GM18519 (cell line): Measurements from ENCODE around the gene DNAH11.
A peak's percentile ranks its signal among the peaks of the same experiment; 100 is the strongest.

Source experiments
- ATAC-seq: cut with Tn5 transposase; IDR thresholded peaks from one replicate; pipeline ENCODE4 v1.9.1; 2021; ENCODE audit warnings: mild to moderate bottlenecking, moderate library complexity; ENCODE audit not compliant: unreplicated experiment, low FRiP score

The DNAH11 gene

GRCh38 chr7:21547501-21547900, 4.7 kb downstream of the DNAH11 start:
- no peak for ATAC-seq

DNA sequence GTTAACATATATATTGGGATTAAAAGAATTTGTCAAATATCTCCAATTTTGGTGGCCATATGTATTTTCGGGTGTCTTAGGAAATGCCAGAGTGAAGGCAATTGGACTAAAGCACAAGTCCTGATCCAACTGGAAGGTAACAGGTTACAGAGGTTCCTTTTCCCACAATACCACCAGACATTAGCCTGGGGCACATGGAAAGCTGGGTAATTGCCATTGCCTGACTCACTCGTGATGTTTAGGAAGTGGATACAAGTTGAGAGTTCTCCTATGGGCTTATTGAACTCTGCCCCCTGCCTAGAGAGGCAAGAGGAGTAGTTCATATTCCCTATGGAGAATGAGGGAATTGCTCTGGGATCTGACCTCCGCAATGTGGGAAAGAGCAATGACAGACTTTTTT, 5.7 kb downstream of the DNAH11 start:
- ATAC-seq: no peak

DNA sequence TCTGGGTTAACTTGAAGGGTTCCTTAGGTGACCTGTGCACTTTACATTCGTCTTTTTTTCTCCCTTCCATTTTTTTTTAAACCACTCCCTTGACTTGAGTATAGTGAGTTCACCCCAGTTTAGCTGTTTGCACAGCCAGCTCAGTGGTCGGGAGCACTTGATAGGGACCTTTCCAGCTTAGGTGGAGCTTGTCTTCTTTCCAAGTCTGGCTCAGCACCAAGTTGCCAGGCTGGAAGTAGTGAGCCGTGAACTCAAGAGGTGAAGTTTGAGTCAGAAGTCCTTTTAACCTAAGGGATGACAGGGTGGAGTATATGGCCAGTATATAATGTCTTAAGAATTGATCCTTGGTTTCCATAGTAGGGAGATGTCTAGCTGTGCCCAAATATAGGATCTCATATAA, 7.2 kb downstream of the DNAH11 start:
- ATAC-seq: no peak

DNA sequence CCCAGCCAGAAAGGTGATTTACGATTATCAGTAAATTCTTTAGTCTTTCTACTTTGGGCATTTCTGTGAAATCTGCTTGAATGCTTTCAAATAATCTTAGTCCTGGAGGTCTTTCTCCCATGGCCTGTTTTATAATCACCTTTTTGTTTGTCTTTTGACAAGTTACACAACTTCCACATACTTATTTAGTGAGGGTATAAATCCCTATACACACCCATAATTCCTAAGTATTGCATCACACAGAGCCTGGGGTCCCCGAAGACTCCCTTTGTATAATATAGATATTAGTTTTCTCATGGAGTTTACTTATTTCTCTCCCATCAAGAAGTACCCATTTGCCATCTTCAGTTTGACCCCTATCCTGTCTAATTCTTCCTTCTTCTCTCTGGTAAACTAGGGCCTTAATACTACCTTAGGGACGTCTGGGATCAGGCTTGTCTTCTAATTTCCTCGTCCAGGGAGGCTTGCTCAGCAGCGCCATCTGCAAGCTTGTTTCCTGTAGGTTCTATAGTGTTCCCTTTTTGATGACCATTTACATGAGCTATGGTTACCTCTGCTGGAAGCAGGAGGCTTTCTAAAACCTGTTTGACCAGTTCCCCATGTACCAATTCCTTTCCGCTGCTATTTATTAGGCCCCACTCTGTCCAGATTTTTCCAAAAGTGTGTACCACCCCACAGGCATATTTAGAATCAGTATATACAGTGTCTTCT, 8.1 kb downstream of the DNAH11 start:
- ATAC-seq: no peak

DNA sequence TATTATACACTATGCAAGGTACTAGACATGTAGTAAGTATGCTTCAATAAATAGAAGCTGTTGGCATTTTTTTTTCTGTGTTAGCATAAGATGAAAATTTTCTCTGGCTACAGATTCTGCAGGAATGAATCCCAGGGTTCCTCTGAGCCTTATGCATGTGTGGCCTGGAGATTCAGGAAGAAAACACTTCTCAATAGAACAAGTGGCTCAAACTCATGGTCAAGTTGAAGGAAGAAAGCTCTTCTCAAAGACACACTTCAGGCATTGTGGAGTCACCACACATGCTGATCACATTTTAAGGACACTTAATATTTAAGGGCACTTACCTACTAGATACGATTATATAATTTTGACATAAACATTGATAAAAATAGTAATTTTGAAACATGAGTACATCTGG, 19.5 kb downstream of the DNAH11 start:
- no peak for ATAC-seq

DNA sequence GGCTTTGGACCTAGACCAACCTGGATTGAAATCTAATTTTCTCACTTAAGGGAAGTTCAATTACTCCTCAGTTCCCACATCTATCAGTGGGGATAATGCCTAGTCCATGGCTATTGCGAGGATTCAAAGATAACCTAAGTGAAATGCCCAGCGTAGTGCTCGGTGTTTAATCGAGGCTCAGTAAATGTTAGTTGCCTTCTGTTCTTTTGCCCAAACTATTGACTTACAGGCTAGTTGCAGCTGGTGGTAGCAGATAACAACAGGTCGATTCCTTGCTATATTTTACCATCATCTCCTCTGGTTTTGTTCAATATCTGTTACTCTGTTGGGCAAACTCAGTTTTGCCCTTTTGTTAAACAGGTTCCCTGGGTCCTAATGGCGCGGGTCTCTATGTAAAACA, 22.8 kb downstream of the DNAH11 start:
- ATAC-seq: no peak

- ATAC-seq: no peak
These were observed 23.3 kb downstream of the DNAH11 start for GRCh38 chr7:21566094-21566493.

DNA sequence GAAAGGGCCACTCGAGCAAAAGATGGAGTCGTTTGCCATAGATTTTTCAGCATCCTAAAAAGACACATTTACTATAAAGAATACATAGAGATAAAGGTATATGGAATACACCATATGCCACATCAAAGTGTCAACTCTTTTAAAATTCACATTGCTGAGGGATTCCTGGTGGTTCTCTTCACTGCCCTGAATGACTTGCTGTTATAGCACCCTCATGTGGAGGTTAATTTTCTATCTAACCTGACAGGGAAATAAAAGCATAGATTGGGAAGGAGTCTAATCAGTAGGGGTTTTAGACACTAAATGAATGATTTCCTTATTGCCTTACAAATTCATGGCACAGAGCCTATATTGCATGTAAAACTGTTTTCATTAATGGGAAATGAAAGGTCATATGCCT, 25.9 kb downstream of the DNAH11 start:
- ATAC-seq: no peak

DNA sequence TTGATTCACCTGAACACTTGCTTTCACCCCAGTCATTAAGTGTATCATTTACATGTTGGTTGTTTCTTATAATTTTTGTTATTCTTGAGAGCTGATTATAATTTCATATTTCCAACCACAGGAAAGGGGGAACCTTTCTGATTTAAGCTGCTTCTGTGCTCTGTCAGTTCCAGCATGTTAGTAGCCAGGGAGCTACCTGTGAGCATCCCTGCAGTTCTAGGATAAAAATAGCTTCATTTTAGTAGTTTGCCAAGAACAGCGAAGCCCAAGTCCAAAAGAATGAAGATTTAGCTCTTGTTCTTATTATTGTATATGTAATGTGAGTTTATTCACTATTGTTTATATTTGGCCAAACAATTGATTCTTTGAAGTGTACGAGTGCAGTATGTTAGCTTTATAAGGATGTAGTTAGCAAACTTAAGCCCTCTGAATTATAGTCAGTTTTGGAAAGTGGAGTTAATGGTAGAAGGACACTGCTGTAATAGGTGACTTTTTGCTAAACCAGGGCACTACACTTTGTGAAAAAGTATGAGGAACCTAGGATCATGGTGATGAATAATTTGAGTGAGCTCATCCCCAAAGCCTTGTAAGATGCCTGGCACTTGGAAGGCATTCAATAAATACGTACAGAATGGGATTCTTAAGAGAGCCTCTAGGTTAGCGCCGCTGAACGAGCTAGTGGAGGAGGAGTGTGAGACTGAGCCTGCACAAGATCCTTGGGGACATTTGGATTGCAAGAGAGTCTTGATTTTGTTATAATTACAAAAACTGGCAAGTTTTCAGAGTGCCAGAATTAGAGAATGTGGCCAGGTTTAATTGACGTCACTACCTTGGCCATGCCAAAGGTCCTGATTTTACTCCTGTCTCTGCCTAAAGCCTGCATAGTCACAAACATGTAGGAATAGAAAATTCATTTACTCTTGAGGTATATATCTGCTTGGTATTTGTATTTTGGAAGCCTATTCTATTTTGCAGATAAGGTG, 29.8 kb downstream of the DNAH11 start:
- no peak for ATAC-seq

GRCh38 chr7:21579341-21580072, 36.7 kb downstream of the DNAH11 start:
- ATAC-seq: peak; percentile 23

DNA sequence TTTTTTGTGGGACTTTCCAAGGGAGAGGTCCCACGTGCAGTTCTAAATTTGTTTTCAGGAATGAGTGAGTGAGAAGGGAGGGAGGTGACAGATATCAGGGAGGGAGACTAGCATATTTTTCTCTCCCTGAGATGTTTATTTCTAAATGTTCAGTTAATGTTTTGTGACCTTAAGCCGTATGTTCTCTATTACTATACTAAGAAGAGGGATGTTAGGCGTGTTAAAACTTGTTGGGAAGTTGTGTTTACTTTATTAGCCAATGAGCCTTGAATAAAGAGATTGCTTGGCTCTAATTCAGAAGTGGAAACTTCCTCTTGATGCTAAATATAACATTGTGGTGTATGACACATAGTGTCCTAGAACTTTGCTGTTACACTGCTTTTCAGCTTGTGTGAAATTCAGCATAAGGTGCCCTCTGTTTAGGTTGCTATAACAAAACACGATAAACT, 37.3 kb downstream of the DNAH11 start:
- peak; percentile 69 for ATAC-seq

- ATAC-seq: no peak
These were observed 42.4 kb downstream of the DNAH11 start for GRCh38 chr7:21585070-21585724.

DNA sequence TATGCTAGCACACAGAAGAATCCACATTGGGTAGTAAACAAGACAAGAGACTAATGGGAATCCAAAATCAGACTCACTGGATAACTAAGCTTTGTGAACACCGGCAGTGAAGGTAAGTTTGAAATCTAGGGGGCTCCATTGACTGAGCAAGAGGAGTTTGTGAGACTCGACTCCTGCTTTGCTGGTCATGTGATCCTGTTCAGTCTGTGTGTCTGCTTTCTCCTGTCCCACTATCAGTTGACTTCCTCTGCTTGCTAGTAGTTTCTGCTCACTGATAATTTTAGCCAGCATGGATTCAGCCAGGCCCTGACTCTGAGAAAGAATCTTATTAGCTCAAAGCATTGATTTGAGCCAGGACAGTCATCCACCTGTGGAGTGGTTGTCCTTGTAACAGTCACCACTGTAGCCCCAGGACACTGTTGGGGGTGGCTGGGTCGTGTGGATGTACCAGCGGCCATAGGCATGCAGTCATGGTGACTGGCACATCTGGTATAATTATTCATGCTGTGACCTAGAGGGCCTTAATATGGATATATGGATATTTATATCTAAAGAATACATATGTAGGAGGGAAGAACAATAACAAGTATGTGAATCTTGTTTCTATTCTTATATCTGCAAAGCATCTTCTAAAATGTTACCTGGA, 44.4 kb downstream of the DNAH11 start:
- no peak for ATAC-seq

GRCh38 chr7:21596801-21597200, 54.0 kb downstream of the DNAH11 start:
- ATAC-seq: no peak

DNA sequence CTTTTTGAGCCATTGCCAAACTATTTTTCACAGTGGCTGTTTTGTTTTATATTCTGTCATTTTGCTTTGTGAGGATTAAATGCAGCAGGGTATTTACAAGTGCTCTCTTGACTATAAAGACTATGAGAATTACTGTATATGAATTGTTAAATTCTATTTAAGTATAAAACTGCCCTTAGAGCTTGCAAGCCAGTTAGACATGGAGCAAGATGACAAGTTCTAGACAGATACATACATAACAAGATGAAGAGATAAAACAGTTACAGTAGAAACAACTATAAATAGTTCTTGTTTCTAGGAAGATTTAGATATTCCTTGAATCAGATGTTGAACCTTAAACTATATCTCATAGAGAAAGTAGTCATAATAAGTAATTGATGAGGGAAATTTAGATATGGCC, 60.6 kb downstream of the DNAH11 start:
- no peak for ATAC-seq

DNA sequence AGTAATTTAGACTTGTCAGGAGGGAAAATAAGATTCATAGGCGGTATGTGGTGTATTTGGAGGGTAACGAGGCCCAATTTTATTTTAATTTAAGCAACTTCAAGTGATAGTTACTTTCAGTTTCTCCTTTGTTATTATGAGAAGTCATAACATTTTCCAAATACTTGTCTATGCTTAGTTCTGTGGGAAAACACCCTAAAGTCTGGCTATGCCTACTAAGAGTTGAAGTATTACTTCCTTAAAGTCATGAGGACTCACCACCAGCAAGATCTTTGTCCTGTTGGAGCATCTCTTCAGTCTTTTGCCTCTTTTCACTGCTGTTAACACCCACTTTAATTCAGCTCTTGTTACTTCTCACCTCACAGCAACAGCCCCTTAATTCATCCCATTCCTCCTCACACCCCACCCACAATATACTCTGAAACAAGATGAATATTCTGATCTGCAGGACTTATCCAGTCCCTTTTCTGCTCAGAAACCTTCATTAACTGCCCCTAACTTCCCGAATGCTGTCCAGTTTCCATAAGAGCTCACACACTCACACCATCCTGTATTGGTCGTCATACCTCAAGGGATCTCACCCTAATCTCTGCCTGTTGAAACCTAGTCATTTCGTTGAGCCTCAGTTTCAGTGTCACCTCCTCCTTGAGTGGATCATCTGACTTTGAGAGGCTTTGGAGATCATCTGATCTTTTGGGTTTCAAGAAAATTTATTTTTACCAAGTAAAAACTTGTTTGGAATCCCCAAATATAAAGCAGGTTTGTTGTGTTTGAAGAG, 61.3 kb downstream of the DNAH11 start:
- ATAC-seq: no peak

DNA sequence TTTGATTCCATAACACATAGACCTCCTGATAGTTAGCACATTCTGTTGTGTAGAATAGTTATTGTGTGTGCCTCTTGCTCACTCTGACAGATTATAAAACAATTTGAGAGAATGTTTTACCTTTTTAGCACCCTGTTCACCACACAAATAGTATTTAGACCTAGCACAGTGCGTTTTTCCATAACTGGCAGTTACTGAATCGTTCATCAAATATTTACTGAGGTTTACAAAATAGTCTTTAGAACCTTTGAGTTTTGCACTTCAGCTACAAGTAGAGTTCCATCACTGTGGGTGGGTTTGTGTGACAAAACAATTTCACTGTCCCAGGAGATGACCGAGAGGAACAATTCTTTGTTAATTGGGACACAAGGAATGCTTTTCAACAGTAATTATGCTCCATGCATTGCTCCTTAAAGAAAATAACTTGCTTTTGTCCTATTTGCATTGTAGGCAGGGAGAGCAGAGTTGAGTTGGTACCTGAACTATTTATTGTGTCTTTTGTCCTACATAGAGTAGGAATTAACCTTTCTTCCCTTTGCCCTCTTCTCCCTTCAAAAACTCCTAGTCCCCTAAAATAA, 62.3 kb downstream of the DNAH11 start:
- ATAC-seq: no peak

GRCh38 chr7:21608465-21608864, 65.6 kb downstream of the DNAH11 start:
- ATAC-seq: no peak

DNA sequence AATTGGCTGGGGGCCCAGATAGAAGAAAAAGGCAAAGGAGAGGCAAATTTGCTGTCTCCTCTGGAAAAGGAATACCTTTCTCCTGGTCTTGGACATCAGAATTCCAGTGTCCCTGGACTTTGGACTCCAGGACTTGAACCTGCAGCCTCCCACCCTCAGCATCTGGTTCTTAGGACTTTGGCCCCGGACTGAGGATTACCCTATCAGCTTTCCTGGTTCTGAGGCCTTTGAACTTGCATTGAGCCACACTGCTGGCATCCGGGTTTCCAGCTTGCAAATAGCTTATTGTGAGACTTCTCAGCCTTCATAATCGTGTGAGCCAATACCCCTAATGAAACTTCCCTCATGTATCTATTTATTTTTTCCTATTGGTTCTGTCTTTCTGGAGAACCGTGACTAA, 68.3 kb downstream of the DNAH11 start:
- no peak for ATAC-seq
